HUES48 (cell line): ENCODE data around the gene FBN1.

Experiments used
- H3K27ac ChIP-seq: one replicate; pipeline ENCODE4 v1.7.0; 2013; ENCODE audit warnings: low read depth, low read length, inconsistent platforms
- H3K27me3 ChIP-seq: 2 replicates; pipeline ENCODE4 v1.6.1; 2013; ENCODE audit warnings: mild to moderate bottlenecking, low read length; ENCODE audit not compliant: control insufficient read depth, insufficient read depth
- H3K36me3 ChIP-seq: 2 replicates; pipeline ENCODE4 v1.6.1; 2013; ENCODE audit warnings: low read length; ENCODE audit not compliant: control insufficient read depth, insufficient read depth
- H3K4me1 ChIP-seq: 2 replicates; pipeline ENCODE4 v1.6.1; 2013; ENCODE audit warnings: mild to moderate bottlenecking, low read length; ENCODE audit not compliant: control insufficient read depth, insufficient read depth
- H3K4me3 ChIP-seq: 2 replicates; pipeline ENCODE4 v1.5.1; 2013; ENCODE audit warnings: mild to moderate bottlenecking, low read depth, low read length
- H3K9ac ChIP-seq: 2 replicates; pipeline ENCODE4 v1.6.1; 2013; ENCODE audit warnings: mild to moderate bottlenecking, low read depth, low read length, moderate library complexity
- H3K9me3 ChIP-seq: 2 replicates; pipeline ENCODE4 v1.6.1; 2013; ENCODE audit warnings: low read length; ENCODE audit not compliant: control insufficient read depth, insufficient read depth

FBN1 gene

GRCh38 chr15:48402427-48403177, 242.9 kb downstream of the FBN1 start:
- no peaks in the 10 kb centered on the region for H3K4me1 ChIP-seq
- H3K9ac ChIP-seq = no peak overlapping the region

GRCh38 chr15:48400086-48400485, 245.4 kb downstream of the FBN1 start:
- no peaks in the 10 kb centered on the region for H3K4me1 ChIP-seq
- H3K27ac ChIP-seq = no peak overlapping the region
- H3K9ac ChIP-seq = no peak overlapping the region
- no peaks in the 10 kb centered on the region for H3K36me3 ChIP-seq
- no peaks in the 10 kb centered on the region for H3K27me3 ChIP-seq
- H3K9me3 ChIP-seq = no peaks in the 10 kb centered on the region
- no peak overlapping the region for H3K4me3 ChIP-seq

More at GRCh38 chr15:48402427-48403177, 242.9 kb downstream of the FBN1 start:
- no peaks in the 10 kb centered on the region for H3K36me3 ChIP-seq
- no peak overlapping the region for H3K4me3 ChIP-seq
- no peak overlapping the region for H3K27ac ChIP-seq
- no peaks in the 10 kb centered on the region for H3K9me3 ChIP-seq
- no peaks in the 10 kb centered on the region for H3K27me3 ChIP-seq

DNA sequence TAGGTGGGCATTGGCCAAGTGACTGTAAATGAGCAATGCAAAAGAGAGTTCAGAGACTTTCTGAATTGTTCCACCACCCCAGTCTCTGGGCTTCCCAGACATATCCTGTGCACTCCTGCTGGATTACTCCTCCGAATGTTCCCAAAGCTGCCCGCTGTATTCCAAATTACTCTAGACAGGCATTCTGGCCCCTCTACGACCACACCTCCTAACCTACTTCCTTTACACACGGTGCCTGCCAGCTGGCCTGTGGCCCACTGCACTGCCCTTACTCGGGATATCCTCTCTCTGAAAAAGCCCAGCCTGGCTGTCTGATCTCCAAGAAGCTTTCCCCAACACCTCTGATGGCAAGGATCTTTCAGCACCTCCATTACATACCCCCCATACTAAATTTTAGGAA, 247.7 kb downstream of the FBN1 start:
- Histone ChIP-seq H3K9me3 (no peaks in the 10 kb centered on the region), H3K9ac (no peak overlapping the region), H3K4me1 (no peaks in the 10 kb centered on the region), H3K27me3 (no peaks in the 10 kb centered on the region), H3K27ac (no peak overlapping the region), H3K36me3 (no peaks in the 10 kb centered on the region), H3K4me3 (no peak overlapping the region)

GRCh38 chr15:48396020-48396419, 249.5 kb downstream of the FBN1 start:
- Histone ChIP-seq H3K9ac (no peak overlapping the region), H3K27me3 (no peaks in the 10 kb centered on the region), H3K36me3 (no peaks in the 10 kb centered on the region), H3K4me1 (no peaks in the 10 kb centered on the region), H3K4me3 (no peak overlapping the region), H3K27ac (no peak overlapping the region), H3K9me3 (no peaks in the 10 kb centered on the region)

DNA sequence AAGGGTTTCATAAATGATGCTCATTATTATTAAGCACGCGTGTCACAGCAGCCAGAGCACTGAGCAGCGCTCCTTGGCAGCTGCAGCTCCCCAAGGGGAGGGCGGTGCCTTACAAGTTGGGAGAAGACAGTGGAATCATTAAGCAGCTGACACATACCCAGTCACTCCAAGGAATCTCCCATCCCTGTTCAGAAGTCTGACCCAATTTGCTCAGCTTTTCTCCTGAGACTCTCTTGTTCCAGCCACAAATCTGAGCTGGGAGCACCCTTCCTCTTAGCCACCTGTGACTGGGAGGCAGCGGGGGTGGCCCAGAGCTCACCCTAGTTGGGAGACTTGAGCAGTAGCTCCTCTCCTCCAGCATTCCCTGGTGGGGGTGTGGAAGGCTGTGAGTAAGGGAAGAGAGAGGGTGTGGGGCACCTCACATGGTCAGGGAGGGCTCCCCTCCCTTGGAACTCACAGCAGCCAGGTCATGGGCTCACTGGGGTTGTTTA, 249.9 kb downstream of the FBN1 start:
- Histone ChIP-seq H3K4me3 (no peak overlapping the region), H3K27ac (no peak overlapping the region), H3K36me3 (no peaks in the 10 kb centered on the region)

DNA sequence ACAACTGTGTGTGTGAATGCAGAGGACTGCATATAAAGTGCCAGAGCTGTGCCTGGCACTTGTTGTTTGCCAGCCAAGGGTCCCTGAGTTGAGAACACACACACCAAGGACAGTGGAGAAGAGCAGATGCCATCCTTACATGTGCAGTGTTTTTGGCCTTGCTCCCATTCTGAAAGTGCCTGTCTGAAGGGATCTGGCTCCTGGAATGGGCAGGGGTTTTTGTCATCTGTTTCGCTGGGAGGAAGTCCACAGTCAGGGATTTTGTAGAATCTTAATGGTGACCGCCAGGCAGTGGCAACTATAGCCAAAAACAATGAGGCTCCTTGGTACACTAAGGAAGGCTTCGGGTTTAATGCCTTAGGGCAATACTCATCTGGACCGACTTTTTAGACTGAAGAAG, 250.5 kb downstream of the FBN1 start:
- H3K9me3 ChIP-seq = no peaks in the 10 kb centered on the region
- H3K9ac ChIP-seq = no peak overlapping the region
- no peak overlapping the region for H3K27ac ChIP-seq
- H3K36me3 ChIP-seq = no peaks in the 10 kb centered on the region
- no peaks in the 10 kb centered on the region; the same call in 1 of the 2 replicates for H3K4me1 ChIP-seq
- H3K27me3 ChIP-seq = no peaks in the 10 kb centered on the region
- no peak overlapping the region for H3K4me3 ChIP-seq

More for the DNA sequence above, 249.9 kb downstream of the FBN1 start:
- H3K9ac ChIP-seq = no peak overlapping the region
- no peaks in the 10 kb centered on the region for H3K9me3 ChIP-seq
- no peaks in the 10 kb centered on the region for H3K27me3 ChIP-seq
- no peaks in the 10 kb centered on the region for H3K4me1 ChIP-seq

- Histone ChIP-seq H3K27me3 (no peaks in the 10 kb centered on the region), H3K9me3 (no peaks in the 10 kb centered on the region), H3K36me3 (no peaks in the 10 kb centered on the region), H3K27ac (no peak overlapping the region), H3K4me3 (no peak overlapping the region), H3K9ac (no peak overlapping the region), H3K4me1 (peaks cover 4% of the 10 kb centered on the region; the same call in 1 of the 2 replicates)
These were observed 251.6 kb downstream of the FBN1 start for GRCh38 chr15:48393645-48394506.

GRCh38 chr15:48392356-48392755, 253.2 kb downstream of the FBN1 start:
- Histone ChIP-seq H3K4me3 (no peak overlapping the region), H3K27ac (no peak overlapping the region), H3K27me3 (no peaks in the 10 kb centered on the region), H3K4me1 (peaks cover 4% of the 10 kb centered on the region; the same call in 1 of the 2 replicates), H3K36me3 (no peaks in the 10 kb centered on the region), H3K9ac (no peak overlapping the region), H3K9me3 (no peaks in the 10 kb centered on the region)

GRCh38 chr15:48391950-48392349, 253.6 kb downstream of the FBN1 start:
- no peaks in the 10 kb centered on the region for H3K27me3 ChIP-seq
- H3K36me3 ChIP-seq = no peaks in the 10 kb centered on the region
- no peak overlapping the region for H3K27ac ChIP-seq
- peaks cover 4% of the 10 kb centered on the region; the same call in 1 of the 2 replicates for H3K4me1 ChIP-seq
- H3K9me3 ChIP-seq = no peaks in the 10 kb centered on the region
- no peak overlapping the region for H3K4me3 ChIP-seq
- H3K9ac ChIP-seq = no peak overlapping the region

DNA sequence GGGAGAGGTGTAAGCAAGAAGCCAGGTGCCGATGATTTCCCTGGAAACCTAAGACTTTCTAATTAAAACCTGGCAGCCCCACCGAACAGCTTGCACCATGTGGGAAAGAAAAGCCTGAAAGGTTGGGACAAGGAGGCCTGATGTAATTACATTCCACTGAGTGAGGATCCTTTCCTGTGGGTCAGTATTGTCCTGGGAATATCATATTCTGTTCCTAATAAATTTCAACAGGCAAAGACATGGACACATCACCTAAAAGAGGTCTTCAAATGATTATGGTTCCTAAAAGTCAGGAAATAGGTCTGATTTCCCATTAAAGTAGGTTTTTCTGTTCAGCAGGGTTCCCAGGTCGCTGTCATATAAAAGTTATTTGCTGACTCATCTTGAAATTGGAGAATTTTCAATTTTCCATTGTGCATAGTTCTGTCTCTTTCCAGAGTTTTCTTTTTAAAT, 255.8 kb downstream of the FBN1 start:
- peaks cover 4% of the 10 kb centered on the region; the same call in 1 of the 2 replicates for H3K4me1 ChIP-seq
- H3K36me3 ChIP-seq = no peaks in the 10 kb centered on the region
- no peaks in the 10 kb centered on the region for H3K9me3 ChIP-seq
- H3K27me3 ChIP-seq = no peaks in the 10 kb centered on the region
- H3K27ac ChIP-seq = no peak overlapping the region
- no peak overlapping the region for H3K9ac ChIP-seq
- no peak overlapping the region for H3K4me3 ChIP-seq

GRCh38 chr15:48388910-48389309, 256.6 kb downstream of the FBN1 start:
- no peak overlapping the region for H3K27ac ChIP-seq
- no peak overlapping the region for H3K9ac ChIP-seq
- no peaks in the 10 kb centered on the region for H3K27me3 ChIP-seq
- H3K36me3 ChIP-seq = no peaks in the 10 kb centered on the region
- no peak overlapping the region for H3K4me3 ChIP-seq
- peaks cover 4% of the 10 kb centered on the region; the same call in 1 of the 2 replicates for H3K4me1 ChIP-seq
- no peaks in the 10 kb centered on the region for H3K9me3 ChIP-seq
